Measurements from ENCODE around the gene PCBP3. TPM values are rescaled to one million over a fixed set of nuclear protein-coding genes. Genes with fewer than 3 reads are reported as not detected.
A peak's percentile ranks its signal among the peaks of the same experiment; 100 is the strongest.

The PCBP3 gene
- total and polyA plus RNA-seq, 2 experiments from 2014 or later: 3.4 to 4.3 TPM

DNA sequence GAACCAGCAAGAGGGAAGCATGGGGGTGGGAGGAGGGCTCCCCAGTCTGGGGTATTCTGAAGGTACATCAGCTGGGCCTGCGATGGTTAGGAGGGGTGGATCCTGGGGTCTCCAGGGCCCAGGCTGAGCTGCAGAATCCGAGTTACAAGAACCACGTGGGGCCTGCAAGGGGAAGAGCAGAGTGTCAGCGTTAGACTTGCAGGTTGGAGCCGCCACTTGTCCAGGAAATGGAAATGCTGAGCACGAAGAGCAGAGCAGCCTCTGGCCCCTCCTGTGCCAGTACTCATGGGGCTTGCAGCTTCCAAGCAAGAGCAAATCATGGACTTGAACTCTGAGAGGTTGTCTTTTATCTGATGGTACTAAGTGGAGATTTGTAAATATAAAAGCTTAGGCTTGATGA is 290.6 kb downstream of the PCBP3 start:
- Histone ChIP-seq H3K9me3 (ENCODE audit: low read depth) (no peaks in the 10 kb centered on the region), H3K27ac (no peak overlapping the region), H3K27me3 (no peaks in the 10 kb centered on the region), H3K36me3 (no peaks in the 10 kb centered on the region), H3K4me3 (no peak overlapping the region), H3K4me1 (ENCODE audit: low read depth) (no peaks in the 10 kb centered on the region)
- DNase-seq (ENCODE audit: low read depth in 1 of 2, low spot score in 1 of 2): no peak
- TF ChIP-seq, protein P1, sequence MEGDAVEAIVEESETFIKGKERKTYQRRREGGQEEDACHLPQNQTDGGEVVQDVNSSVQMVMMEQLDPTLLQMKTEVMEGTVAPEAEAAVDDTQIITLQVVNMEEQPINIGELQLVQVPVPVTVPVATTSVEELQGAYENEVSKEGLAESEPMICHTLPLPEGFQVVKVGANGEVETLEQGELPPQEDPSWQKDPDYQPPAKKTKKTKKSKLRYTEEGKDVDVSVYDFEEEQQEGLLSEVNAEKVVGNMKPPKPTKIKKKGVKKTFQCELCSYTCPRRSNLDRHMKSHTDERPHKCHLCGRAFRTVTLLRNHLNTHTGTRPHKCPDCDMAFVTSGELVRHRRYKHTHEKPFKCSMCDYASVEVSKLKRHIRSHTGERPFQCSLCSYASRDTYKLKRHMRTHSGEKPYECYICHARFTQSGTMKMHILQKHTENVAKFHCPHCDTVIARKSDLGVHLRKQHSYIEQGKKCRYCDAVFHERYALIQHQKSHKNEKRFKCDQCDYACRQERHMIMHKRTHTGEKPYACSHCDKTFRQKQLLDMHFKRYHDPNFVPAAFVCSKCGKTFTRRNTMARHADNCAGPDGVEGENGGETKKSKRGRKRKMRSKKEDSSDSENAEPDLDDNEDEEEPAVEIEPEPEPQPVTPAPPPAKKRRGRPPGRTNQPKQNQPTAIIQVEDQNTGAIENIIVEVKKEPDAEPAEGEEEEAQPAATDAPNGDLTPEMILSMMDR (IDR thresholded peaks at IDR 0.05; ENCODE audit: low read depth, low read length): no peak

DNA sequence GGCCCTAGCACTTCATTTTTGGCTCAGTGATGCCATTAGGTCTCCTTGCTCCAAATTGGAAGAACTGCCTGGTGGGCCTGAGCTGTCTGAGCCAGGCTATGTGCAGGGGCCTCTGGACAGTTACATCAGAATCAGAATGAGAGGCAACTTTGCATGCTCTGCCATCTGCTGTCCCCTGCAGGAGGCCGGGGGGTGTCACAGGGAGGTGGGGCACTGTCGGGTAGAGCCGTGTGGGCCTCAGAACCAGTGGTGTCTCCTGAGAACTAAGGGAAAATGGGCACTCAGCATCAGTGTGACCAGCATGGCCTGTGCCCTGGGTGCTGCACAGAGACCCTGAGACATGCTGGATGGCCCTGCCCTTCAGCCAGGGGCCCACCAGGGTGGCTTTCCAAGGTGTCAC is 291.0 kb downstream of the PCBP3 start:
- DNase-seq (ENCODE audit: low read depth in 1 of 2, low spot score in 1 of 2): no peak
- Histone ChIP-seq H3K27ac (no peak overlapping the region), H3K27me3 (no peaks in the 10 kb centered on the region), H3K4me3 (no peak overlapping the region), H3K4me1 (ENCODE audit: low read depth) (no peaks in the 10 kb centered on the region), H3K36me3 (no peaks in the 10 kb centered on the region), H3K9me3 (ENCODE audit: low read depth) (no peaks in the 10 kb centered on the region)
- TF ChIP-seq, protein P1 (IDR thresholded peaks at IDR 0.05; ENCODE audit: low read depth, low read length): no peak

DNA sequence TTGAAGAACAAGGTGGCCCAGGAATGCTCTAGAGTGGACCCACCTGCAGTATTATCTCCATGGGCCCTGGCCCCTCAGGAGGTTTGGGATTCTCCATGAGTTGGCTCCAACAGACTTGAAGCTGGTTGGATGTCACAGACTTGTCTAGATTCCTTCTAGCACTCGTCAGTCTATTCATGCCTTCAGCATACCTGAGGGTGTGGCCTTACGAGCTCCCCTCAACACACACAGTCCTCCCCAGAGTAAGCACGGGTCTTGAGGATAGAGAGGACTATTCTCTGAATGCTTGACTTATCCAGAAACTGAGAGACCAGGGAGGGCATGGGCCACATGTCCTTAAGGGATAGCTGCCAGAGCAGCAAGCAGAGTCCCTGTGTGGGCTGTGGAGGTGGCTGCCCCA is 292.1 kb downstream of the PCBP3 start:
- peak; percentile 18 to 64 for DNase-seq (ENCODE audit: low read depth in 1 of 2, low spot score in 1 of 2)
- H3K9me3 ChIP-seq (ENCODE audit: low read depth): no peaks in the 10 kb centered on the region
- no peaks in the 10 kb centered on the region for H3K27me3 ChIP-seq
- no peaks in the 10 kb centered on the region for H3K4me1 ChIP-seq (ENCODE audit: low read depth)
- TF ChIP-seq, protein P1 (IDR thresholded peaks at IDR 0.05; ENCODE audit: low read depth, low read length): no peak
- no peak overlapping the region for H3K4me3 ChIP-seq
- no peak overlapping the region for H3K27ac ChIP-seq
- no peaks in the 10 kb centered on the region for H3K36me3 ChIP-seq

DNA sequence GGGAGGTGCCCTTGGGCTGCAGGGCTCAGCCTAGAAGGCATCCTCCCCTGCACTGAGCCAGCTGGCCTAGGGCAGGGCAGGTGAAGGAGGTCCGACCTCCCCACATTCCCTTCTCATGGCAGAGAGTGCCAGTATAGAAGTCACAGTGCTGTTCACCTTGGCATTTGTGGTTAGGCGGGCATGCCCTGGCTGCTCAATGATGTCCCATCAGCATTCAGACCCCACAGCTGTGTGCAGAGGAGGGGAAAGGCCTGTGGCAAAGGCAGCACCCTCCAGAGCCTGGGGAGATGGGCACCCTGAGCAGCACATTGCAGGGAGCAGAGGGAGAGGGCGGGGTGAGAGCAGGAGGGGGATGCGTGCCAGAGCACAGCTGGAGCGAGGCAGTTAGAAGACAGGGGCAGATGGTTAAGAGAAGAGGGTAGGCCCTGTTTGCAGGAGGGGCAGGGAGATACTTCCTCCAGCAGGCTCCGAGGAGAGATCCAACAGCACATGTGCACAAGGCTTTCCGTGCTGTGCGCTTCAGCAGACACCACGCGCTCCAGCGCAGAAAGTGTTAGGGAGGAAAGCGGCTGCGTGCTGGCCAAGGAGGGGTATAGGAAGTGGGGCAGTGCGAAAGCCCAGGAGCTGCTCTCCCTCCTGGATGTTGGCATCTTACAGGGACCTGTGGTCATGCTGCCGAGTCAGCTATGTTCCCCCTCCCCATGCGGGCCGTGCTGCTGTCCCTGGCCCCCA is 294.4 kb downstream of the PCBP3 start:
- TF ChIP-seq, protein P1 (IDR thresholded peaks at IDR 0.05; ENCODE audit: low read depth, low read length): no peak
- DNase-seq (ENCODE audit: low read depth in 1 of 2, low spot score in 1 of 2): no peak
- H3K36me3 ChIP-seq: no peaks in the 10 kb centered on the region
- H3K9me3 ChIP-seq (ENCODE audit: low read depth): no peaks in the 10 kb centered on the region
- H3K27me3 ChIP-seq: no peaks in the 10 kb centered on the region
- no peaks in the 10 kb centered on the region for H3K4me1 ChIP-seq (ENCODE audit: low read depth)
- H3K27ac ChIP-seq: no peak overlapping the region
- no peak overlapping the region for H3K4me3 ChIP-seq

DNA sequence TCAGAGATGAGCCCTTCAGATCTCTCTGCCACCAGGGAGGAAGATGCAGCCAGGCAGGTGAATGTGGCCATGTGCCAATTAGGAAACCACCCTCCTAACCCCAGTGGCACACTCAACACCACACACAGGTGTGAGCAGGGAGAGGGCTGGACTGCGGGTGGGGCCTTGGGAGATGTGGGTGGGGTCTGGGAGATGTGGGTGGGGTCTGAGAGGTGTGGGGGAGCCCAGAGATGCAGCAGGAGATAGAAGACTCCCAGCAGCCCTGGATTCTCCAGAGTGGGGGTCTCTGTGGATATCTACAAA is 294.9 kb downstream of the PCBP3 start:
- Histone ChIP-seq H3K27ac (no peak overlapping the region), H3K4me3 (no peak overlapping the region), H3K9me3 (ENCODE audit: low read depth) (no peaks in the 10 kb centered on the region), H3K4me1 (ENCODE audit: low read depth) (no peaks in the 10 kb centered on the region), H3K36me3 (no peaks in the 10 kb centered on the region), H3K27me3 (no peaks in the 10 kb centered on the region)
- TF ChIP-seq, protein P1 (IDR thresholded peaks at IDR 0.05; ENCODE audit: low read depth, low read length): no peak
- no peak for DNase-seq (ENCODE audit: low read depth in 1 of 2, low spot score in 1 of 2)
